DMS79 treated with DMSO at 0.1 percent for 48 hours (cell line): ENCODE measurements around the gene TEK.
A peak's percentile ranks its signal among the peaks of the same experiment; 100 is the strongest.

Source experiments
- DNase-seq: peaks from one replicate; lab custom pipeline; 2025; lab: John Stamatoyannopoulos, UW

Gene TEK

DNA sequence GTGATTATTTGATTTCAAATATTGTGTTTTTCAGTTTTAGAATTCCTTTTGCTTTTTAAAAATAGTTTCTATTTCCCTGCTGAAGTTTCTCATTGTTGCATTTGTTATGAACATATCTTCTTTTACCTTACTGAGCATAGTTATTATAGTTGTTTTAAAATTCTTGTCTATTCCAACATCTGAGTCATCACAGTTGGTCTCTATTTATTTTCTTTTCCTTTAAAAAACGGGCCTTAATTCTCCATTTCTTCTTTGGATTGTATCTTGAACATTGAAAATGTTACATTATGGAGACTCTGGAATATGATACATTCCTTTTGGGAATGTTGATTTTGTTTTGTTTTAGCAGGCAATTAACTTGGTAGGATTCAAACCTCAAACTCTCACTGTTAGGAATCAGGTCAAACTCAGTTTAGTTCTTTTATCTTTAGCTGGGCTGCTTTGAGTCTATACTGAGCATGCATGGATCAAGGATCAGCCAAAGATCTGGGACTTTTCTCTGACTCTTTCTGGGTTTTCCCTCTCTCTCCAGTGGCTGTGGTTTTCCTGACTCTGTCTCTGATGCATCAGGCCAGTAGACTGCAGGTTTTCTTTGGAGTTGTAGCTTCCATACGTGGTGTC is 70.3 kb downstream of the TEK start:
- DNase-seq = no peak

DNA sequence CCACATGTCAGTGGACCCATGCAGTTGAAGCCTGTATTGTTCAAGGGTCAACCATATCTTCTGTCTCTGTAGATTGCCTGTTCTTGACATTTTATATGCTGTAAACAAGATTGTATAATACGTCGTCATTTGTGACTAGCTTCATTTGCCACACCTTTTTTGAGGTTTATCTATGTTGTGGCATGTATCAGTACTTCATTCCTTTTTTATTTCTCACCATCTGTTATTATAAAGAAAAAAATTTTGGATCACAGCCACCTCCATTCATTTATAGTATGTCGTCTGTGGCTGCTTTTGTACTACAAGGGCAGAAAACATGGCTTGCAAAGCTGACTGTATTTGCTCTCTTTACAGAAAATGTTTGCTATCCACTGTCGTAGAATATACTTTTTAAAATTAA is 72.4 kb downstream of the TEK start:
- DNase-seq = no peak

DNA sequence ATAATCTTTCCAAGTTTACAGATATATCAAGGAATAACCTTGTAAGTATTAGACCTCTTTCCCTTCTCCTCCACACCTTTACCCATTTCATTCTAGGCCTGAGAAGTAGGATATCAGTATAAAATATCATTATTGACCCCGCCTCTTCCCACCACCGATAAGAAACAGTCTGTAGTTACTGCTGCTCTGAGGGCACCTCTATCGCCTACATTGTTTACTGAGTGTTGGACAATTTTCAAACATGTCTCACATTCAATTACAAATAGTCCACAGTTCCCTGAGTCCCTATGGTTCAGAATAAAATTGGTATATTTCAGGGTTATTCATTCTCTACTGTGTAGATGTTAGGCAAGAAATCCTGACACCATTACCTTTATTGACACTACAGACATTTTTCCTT is 73.4 kb downstream of the TEK start:
- DNase-seq = no peak

- no peak for DNase-seq
These were observed 74.1 kb downstream of the TEK start for GRCh38 chr9:27183131-27183530.

GRCh38 chr9:27183701-27184100 is 74.7 kb downstream of the TEK start:
- DNase-seq = no peak

GRCh38 chr9:27184556-27185351 is 75.7 kb downstream of the TEK start:
- DNase-seq = peak; percentile 81

DNA sequence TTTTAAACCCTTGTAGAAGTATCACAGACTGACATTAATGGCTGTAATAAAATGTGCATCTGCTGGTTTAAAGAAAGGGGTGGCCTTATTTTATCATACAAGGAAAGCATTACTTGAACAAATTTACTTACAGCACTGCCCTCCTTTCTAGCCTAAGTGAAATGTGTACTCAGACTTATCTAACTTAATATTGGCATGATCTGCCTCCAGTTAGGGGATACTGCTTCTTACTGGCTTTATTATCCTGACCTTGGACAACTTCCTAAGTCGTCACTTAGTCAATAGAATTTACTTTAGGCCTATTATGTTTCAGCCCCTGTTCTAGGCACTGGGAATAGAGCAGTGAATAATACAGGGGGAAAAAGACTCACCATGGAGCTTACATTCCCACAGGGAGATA is 79.4 kb downstream of the TEK start:
- DNase-seq = no peak

DNA sequence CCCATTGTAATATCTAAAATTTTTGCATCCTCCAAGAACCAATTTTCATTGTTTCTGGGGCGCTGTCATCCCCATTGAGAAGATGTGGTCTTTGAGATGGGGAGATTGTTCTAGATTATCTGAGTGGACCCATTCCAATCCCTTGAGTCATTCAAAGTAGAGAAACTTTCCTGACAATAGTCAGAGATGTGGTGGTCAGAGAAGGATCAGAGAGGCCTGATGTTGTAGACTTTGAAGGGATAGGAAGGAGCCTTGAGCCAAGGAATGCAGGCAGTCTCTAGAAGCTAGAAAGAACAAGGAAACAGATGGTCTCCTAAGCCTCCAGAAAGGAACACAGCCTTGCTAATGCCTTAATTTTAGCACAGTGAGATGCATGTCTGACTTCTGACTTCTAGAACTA is 80.4 kb downstream of the TEK start:
- DNase-seq = no peak

DNA sequence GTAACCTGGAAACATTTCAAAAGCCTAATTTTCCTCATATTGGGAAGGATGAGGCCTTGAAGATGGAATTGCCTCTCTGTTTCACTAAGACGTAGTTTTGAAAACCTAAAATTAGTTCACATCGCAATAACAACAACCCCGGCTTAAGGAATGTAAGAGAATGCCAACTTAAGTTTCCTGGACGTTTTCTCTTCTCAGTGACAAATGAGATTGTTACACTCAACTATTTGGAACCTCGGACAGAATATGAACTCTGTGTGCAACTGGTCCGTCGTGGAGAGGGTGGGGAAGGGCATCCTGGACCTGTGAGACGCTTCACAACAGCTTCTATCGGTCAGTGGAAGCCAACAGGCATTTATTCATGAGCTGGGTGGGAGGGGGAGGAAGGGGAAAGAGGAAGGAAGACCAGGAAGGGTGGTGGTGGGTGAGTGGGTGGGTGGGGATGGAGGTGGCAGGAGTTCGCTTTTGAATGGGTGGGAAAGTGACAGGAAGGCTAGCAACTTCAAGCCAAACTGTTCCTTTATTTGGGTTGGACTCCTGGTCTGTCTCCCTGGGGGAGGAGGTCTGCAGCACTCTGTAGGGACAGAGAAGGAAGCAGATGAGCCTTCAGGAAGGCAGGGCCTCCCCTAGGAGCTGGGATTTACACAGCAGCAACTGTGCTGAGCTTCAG is 83.4 kb downstream of the TEK start:
- no peak for DNase-seq

DNA sequence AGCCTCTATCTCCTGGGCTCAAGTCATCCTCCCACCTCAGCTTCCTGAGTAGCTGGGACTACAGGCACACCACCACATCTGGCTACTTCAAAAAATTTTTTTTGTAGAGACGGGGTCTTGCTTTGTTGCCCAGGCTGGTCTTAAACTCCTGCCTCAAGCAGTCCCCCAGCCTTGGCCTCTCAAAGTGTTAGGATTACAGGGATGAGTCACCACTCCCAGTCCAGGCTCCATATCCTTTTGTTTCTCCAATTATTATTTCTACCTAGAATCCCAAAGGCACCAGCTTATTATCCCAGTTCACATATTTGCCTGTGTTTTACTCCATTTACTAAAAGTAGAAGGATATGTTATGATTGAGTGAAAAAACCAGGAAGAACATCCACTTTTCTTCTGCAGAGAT is 84.9 kb downstream of the TEK start:
- DNase-seq = no peak

- no peak for DNase-seq
These were observed 85.5 kb downstream of the TEK start for GRCh38 chr9:27194401-27195091.

DNA sequence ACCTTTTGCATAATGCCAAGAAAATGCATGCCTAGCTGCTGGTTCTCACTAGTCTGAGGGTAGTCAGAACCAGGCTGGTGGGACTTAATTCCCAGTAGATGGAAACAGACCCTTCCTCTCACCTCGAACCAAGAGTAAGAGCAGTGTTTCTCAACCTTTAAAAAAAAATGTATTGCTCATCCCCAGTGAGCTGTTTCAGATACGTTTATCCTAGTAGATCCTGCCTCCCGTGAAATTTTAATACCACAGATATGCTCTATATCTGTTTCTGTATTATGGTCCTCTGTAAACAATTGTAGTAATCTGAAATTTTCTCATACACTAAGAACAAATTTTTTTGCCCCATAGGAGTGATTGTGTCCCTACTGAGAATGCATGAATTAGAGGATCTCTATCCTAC is 86.2 kb downstream of the TEK start:
- no peak for DNase-seq

GRCh38 chr9:27196383-27196782 is 87.4 kb downstream of the TEK start:
- DNase-seq = no peak

GRCh38 chr9:27198190-27198589 is 89.2 kb downstream of the TEK start:
- DNase-seq = no peak

DNA sequence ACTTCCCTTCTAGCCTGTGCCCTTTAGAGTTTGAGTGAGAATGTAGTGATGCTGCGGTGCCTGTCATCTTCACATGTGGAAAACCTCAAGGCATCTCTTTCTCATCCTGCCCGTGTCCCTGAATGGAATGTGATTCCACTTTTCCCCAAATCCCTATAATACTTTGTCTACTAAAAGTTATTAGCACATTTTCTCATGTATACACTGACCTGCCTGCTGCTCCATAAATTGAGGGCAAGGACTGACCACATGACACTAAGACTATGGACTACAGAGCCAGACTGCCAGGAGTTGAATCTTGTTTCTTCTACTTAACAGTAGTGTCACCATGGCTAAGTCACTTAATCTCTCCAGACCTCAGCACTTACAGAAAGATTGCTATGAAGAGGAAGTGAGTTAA is 93.0 kb downstream of the TEK start:
- no peak for DNase-seq

- no peak for DNase-seq
These were observed 94.8 kb downstream of the TEK start for GRCh38 chr9:27203783-27204182.

- no peak for DNase-seq
These were observed 95.6 kb downstream of the TEK start for GRCh38 chr9:27204578-27204977.

- no peak for DNase-seq
These were observed 96.2 kb downstream of the TEK start for GRCh38 chr9:27205198-27205597.

- no peak for DNase-seq
These were observed 97.0 kb downstream of the TEK start for GRCh38 chr9:27206041-27206440.

DNA sequence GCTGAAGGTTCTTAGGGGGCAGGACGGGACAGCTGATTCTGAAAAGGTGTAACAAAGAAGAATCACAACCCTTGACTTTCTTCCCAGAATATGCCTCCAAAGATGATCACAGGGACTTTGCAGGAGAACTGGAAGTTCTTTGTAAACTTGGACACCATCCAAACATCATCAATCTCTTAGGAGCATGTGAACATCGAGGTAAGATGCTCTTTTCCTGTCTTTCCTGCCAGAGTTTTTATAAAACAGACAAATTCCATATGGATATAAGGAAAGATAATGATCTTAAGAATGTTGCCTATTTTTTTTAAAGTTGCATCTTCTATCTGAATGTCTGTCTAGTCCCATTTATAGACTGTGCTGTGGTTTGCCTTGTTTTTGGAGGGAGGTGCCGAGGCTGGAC is 100.0 kb downstream of the TEK start:
- DNase-seq = no peak

- no peak for DNase-seq
These were observed 101.6 kb downstream of the TEK start for GRCh38 chr9:27210588-27210987.

GRCh38 chr9:27212191-27212590 is 103.2 kb downstream of the TEK start:
- DNase-seq = no peak

DNA sequence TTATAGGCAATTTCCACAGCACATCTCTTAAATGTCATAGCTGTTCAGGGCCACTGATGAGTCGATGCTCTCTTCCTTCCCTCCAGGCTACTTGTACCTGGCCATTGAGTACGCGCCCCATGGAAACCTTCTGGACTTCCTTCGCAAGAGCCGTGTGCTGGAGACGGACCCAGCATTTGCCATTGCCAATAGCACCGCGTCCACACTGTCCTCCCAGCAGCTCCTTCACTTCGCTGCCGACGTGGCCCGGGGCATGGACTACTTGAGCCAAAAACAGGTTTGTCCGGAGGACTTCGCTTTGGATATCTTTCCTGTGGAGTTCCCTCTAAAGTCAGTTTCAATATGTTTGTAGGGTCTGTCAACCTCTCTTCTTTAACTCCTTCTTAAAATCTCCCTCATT is 103.6 kb downstream of the TEK start:
- no peak for DNase-seq
